Fibroblast of villous mesenchyme (primary cell): Measurements from ENCODE around the gene SIGLEC1. TPM values are rescaled to one million over a fixed set of nuclear protein-coding genes. Genes with fewer than 3 reads are reported as not detected.
A peak's percentile ranks its signal among the peaks of the same experiment; 100 is the strongest.

Source experiments
- DNase-seq: peaks from one replicate; pipeline ENCODE4 v3.0.0-alpha.2; 2010; ENCODE audit warnings: low read depth
- H3K4me3 ChIP-seq: 2 replicates; pipeline ENCODE4 v1.5.1; 2011; ENCODE audit warnings: low read depth, mild to moderate bottlenecking, low read length
- total RNA-seq: library from RNA; depleted of rRNA; stranded (reverse); fragments of >200 nt; gene quantifications from 2 replicates; pipeline ENCODE4 v1.2.3, GENCODE V29; 2012
- TF ChIP-seq, protein P1 (sequence below): IDR thresholded peaks from 2 replicates; pipeline ENCODE4 v1.5.1; 2012; ENCODE audit warnings: low read depth, mild to moderate bottlenecking, low read length; ENCODE audit not compliant: insufficient read depth

Gene SIGLEC1
- total RNA-seq, 1 donor = not detected

GRCh38 chr20:3670511-3670910, 41.9 kb downstream of the SIGLEC1 start:
- no peak overlapping the region for H3K4me3 ChIP-seq
- TF ChIP-seq, protein P1, sequence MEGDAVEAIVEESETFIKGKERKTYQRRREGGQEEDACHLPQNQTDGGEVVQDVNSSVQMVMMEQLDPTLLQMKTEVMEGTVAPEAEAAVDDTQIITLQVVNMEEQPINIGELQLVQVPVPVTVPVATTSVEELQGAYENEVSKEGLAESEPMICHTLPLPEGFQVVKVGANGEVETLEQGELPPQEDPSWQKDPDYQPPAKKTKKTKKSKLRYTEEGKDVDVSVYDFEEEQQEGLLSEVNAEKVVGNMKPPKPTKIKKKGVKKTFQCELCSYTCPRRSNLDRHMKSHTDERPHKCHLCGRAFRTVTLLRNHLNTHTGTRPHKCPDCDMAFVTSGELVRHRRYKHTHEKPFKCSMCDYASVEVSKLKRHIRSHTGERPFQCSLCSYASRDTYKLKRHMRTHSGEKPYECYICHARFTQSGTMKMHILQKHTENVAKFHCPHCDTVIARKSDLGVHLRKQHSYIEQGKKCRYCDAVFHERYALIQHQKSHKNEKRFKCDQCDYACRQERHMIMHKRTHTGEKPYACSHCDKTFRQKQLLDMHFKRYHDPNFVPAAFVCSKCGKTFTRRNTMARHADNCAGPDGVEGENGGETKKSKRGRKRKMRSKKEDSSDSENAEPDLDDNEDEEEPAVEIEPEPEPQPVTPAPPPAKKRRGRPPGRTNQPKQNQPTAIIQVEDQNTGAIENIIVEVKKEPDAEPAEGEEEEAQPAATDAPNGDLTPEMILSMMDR = peak; percentile 18
- no peak for DNase-seq

- TF ChIP-seq, protein P1 = no peak
- no peak overlapping the region for H3K4me3 ChIP-seq
- DNase-seq = no peak
Observed at GRCh38 chr20:3669710-3670367, 42.6 kb downstream of the SIGLEC1 start.

DNA sequence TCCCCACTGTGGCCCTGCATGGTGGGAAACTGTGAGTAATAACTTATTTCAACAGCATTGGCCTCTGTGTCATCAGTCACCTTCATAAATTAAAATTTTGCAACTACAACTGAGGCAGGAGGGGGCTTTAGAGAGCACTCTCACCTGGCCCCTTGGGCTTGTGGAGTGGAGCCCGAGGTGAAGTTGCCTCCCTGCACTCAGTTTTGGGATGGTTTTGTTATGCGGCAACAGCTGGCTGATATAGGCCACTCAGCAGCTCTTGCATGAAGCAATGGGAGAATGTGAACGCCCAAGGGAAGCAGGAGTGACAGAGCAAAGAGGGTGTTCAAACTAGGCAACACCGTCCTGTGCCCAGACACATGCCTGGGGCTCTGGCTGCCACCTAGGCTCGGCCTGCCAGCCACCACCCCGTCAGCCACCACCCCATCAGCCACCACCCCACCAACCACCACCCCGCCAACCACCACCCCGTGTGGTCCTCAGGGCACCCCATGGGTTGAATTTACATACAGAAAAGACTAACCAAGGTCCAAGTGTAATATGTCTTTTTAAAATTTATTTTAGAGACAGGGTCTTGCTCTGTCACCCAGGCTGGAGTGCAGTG, 44.9 kb downstream of the SIGLEC1 start:
- TF ChIP-seq, protein P1 = no peak
- H3K4me3 ChIP-seq = no peak overlapping the region
- DNase-seq = no peak

DNA sequence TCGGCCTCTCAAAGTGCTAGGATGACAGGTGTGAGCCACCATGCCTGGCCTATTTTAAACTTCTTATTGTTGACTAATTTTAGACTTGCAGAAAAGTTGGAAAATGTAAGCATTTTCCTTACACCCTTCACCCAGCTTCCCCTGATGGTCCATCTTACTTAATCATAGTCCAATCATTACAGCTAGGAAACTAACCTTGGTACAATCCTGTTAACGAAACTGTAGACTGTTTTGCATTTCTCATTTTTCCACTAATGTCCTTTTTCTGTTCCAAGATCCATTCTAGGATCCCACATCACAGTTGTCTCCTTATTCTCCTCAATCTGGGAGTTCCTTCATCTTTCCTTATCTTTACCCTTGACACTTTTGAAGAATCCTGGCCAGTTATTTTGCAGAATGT, 48.5 kb downstream of the SIGLEC1 start:
- TF ChIP-seq, protein P1 = no peak
- DNase-seq = no peak
- H3K4me3 ChIP-seq = no peak overlapping the region

DNA sequence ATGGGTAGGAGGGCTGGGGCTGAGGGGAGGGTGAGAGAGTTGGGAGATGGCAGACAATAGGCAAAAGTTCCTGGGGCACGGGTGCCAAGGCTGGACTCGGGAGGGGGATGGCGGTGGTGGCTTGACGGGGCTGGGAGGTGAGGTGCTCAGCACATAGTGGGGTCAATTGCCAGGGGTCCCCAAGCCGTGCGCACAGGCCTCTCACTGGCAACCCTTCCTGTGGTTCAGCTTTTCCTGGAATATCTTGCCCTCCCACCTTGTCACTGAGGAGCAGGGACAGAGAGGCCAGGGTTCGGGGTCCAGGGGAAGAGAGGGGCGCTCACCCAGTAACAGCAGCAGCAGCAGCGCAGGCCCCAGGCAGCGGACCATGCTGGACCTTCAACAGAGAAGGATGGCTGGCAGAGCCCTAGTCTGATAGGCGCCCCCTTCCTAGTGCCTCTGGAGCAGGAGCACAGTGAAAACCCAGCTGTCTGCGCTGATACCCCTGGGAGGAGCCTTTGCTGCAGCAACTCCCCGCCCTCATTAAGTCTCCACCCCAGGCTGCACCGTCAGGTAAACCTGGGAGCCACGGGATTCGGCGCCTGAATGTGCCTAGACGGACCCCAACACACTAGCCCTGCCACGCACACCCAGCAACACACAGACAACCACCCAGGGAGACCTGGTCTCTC, 49.2 kb downstream of the SIGLEC1 start, which contains the start of gene GFRA4:
GFRA4 (minus strand) TSS at position 369 of the 671 bp plus-strand sequence; CDS start at position 369, 0 bp downstream.
- DNase-seq = no peak
- TF ChIP-seq, protein P1 = no peak
- H3K4me3 ChIP-seq = no peak within 1 kb of the TSS

Other genes starting within 250 kb of the SIGLEC1 start
- 35.4 and 39.3 TPM in 2 replicates for gene ATRN, start 241.6 kb downstream of the SIGLEC1 start, total RNA-seq
- not detected in 2 replicates for gene GFRA4, start 49.2 kb downstream of the SIGLEC1 start, total RNA-seq
- gene ADAM33, start 30.6 kb downstream of the SIGLEC1 start, total RNA-seq = 44.8 and 53.1 TPM in 2 replicates
- gene HSPA12B, start 20.1 kb upstream of the SIGLEC1 start, total RNA-seq = under 0.01 TPM in 1 of 2 replicates, not detected in the other
- 26.8 and 34.8 TPM in 2 replicates for gene ADISSP, start 55.2 kb upstream of the SIGLEC1 start, total RNA-seq
- under 0.01 and 0.32 TPM in 2 replicates for gene SPEF1, start 68.8 kb upstream of the SIGLEC1 start, total RNA-seq
- 87.7 and 106 TPM in 2 replicates for gene CENPB, start 74.1 kb upstream of the SIGLEC1 start, total RNA-seq
- 28.0 and 46.2 TPM in 2 replicates for gene CDC25B, start 83.7 kb upstream of the SIGLEC1 start, total RNA-seq
- gene AP5S1, start 107.9 kb upstream of the SIGLEC1 start, total RNA-seq = 17.7 and 20.6 TPM in 2 replicates
- gene MAVS, start 134.2 kb upstream of the SIGLEC1 start, total RNA-seq = 26.7 and 32.4 TPM in 2 replicates
- 53.5 and 64.8 TPM in 2 replicates for gene PANK2, start 176.8 kb upstream of the SIGLEC1 start, total RNA-seq